GM12878 (cell line): Measurements from ENCODE around the gene SETMAR. TPM values are rescaled to one million over a fixed set of nuclear protein-coding genes. Genes with fewer than 3 reads are reported as not detected.

Experiments used
- ATAC-seq: fragments of 200-7000 bp; cut with Tn5 transposase; 3 replicates; pipeline ENCODE4 v1.9.1; 2020; ENCODE audit warnings: mild to moderate bottlenecking, moderate library complexity
- BruUV-seq: library from RNA; stranded (reverse); fragments of 400-500 nt; replicated peaks from 2 replicates; lab custom pipeline; 2021; lab: Mats Ljungman, UMichigan
- CTCF ChIA-PET: fragments of 300-600 bp; sonication (Branson Sonifier 250); formaldehyde crosslinking; extraction: SDS; loops from one replicate; lab custom pipeline; 2021; ENCODE audit warnings: inconsistent platforms; lab: Yijun Ruan, JAX
- POLR2A ChIA-PET: fragments of 350-600 bp; formaldehyde crosslinking; extraction: SDS; loops from one replicate; lab custom pipeline; 2021; ENCODE audit warnings: inconsistent platforms; lab: Charles Lee
- RAD21 ChIA-PET: fragments of 300-600 bp; sonication (Branson Sonifier 250); formaldehyde crosslinking; loops from one replicate; lab custom pipeline; 2023; ENCODE audit warnings: antibody characterized with exemption; ENCODE audit not compliant: unreplicated experiment; lab: Charles Lee
- SMC1A ChIA-PET: fragments of 300-600 bp; sonication (Branson Sonifier 250); formaldehyde crosslinking; loops from one replicate; lab custom pipeline; 2023; ENCODE audit not compliant: unreplicated experiment, uncharacterized antibody; lab: Charles Lee
- DNase-seq: peaks from one replicate; pipeline ENCODE4 v3.0.0-alpha.2; 2011; ENCODE audit warnings: low read depth, low spot score
- FAIRE-seq: peaks from 3 replicates; lab custom pipeline; 2011; peaks lifted over from hg19 to GRCh38; lab: Jason Lieb, UNC
- H2AFZ ChIP-seq: 2 replicates; pipeline ENCODE4 v1.6.0; 2011; ENCODE audit warnings: low read depth, low read length, control low read depth; ENCODE audit not compliant: control insufficient read depth
- H3K27ac ChIP-seq: 2 replicates; pipeline ENCODE4 v1.5.1; 2011; ENCODE audit warnings: control low read depth; ENCODE audit not compliant: control insufficient read depth, insufficient read depth
- H3K27me3 ChIP-seq, 2 experiments: replicated peaks in 1 of 2; 2 replicates each; pipeline versions ENCODE4 v1.6.0 to v1.6.1; 2011; ENCODE audit warnings: low read length in 1 of 2; ENCODE audit not compliant: control insufficient read depth in 2 of 2, insufficient read depth in 2 of 2
- H3K36me3 ChIP-seq, 2 experiments: 2 replicates each; pipeline ENCODE4 v1.5.1; 2011; ENCODE audit warnings: low read length in 1 of 2; ENCODE audit not compliant: control insufficient read depth in 2 of 2, insufficient read depth in 2 of 2
- H3K4me1 ChIP-seq: 2 replicates; pipeline ENCODE4 v1.6.1; 2011; ENCODE audit warnings: mild to moderate bottlenecking, low read length, moderate library complexity, mixed read lengths; ENCODE audit not compliant: control insufficient read depth, insufficient read depth
- H3K4me2 ChIP-seq: 2 replicates; pipeline ENCODE4 v1.6.0; 2011; ENCODE audit warnings: control low read depth; ENCODE audit not compliant: control insufficient read depth, insufficient read depth
- H3K4me3 ChIP-seq: fragments of 200-600 bp; sonication (generic); 2 replicates; pipeline ENCODE4 v1.5.1; 2016
- H3K79me2 ChIP-seq: 2 replicates; pipeline ENCODE4 v1.6.0; 2011; ENCODE audit warnings: low read length; ENCODE audit not compliant: control insufficient read depth, insufficient read depth
- H3K9ac ChIP-seq: 2 replicates; pipeline ENCODE4 v1.8.0; 2011; ENCODE audit warnings: low read length, control low read depth, mixed read lengths; ENCODE audit not compliant: control insufficient read depth, insufficient read depth
- H3K9me3 ChIP-seq: replicated peaks from 3 replicates; pipeline ENCODE4 v1.5.1; 2011; ENCODE audit warnings: mild to moderate bottlenecking, low read length; ENCODE audit not compliant: control insufficient read depth, insufficient read depth
- H4K20me1 ChIP-seq: 2 replicates; pipeline ENCODE4 v1.6.0; 2011; ENCODE audit not compliant: control insufficient read depth, insufficient read depth
- BMI1 ChIP-seq: fragments of 450-650 bp; IDR thresholded peaks from 2 replicates; pipeline ENCODE4 v1.6.1; 2016; ENCODE audit warnings: mild to moderate bottlenecking, moderate library complexity, borderline replicate concordance
- CBX5 ChIP-seq: sonication (generic); IDR thresholded peaks from 2 replicates; pipeline ENCODE4 v1.6.1; 2016; ENCODE audit warnings: low read depth, moderate library complexity, mild to moderate bottlenecking, inconsistent platforms
- CREB1 ChIP-seq: IDR thresholded peaks from 2 replicates; pipeline ENCODE4 v1.6.1; 2012; ENCODE audit warnings: low read depth, mild to moderate bottlenecking, inconsistent platforms
- E2F4 ChIP-seq: IDR thresholded peaks from 2 replicates; pipeline ENCODE4 v1.6.1; 2012; ENCODE audit warnings: low read depth, low read length, improper control_type of control experiment
- EZH2 ChIP-seq: IDR thresholded peaks from 2 replicates; pipeline ENCODE4 v1.6.1; 2012; ENCODE audit warnings: low read depth, mild to moderate bottlenecking, control low read depth, inconsistent platforms, low read length, borderline replicate concordance; ENCODE audit not compliant: control insufficient read depth
- GATAD2B ChIP-seq: fragments of 450-650 bp; conservative IDR thresholded peaks from 2 replicates; pipeline ENCODE4 v1.6.1; 2017; ENCODE audit warnings: low read depth, mild to moderate bottlenecking, moderate library complexity
- MYC ChIP-seq: IDR thresholded peaks from 2 replicates; pipeline ENCODE4 v1.6.1; 2011; ENCODE audit warnings: mild to moderate bottlenecking, low read length, moderate library complexity, inconsistent platforms; ENCODE audit not compliant: insufficient read depth, insufficient replicate concordance, insufficient read length, severe bottlenecking
- NFYA ChIP-seq: IDR thresholded peaks from 2 replicates; pipeline ENCODE4 v1.6.1; 2011; ENCODE audit warnings: low read depth, mild to moderate bottlenecking, low read length, improper control_type of control experiment, borderline replicate concordance
- NFYB ChIP-seq: IDR thresholded peaks from 2 replicates; pipeline ENCODE4 v1.6.1; 2011; ENCODE audit warnings: low read depth, mild to moderate bottlenecking, low read length, improper control_type of control experiment, moderate library complexity; ENCODE audit not compliant: insufficient read depth
- RB1 ChIP-seq: fragments of 450-650 bp; formaldehyde crosslinking; IDR thresholded peaks from 2 replicates; pipeline ENCODE4 v1.6.1; 2017; ENCODE audit warnings: mild to moderate bottlenecking, borderline replicate concordance
- RBBP5 ChIP-seq: fragments of 200-600 bp; sonication (generic); conservative IDR thresholded peaks from 2 replicates; pipeline ENCODE4 v1.6.1; 2016
- SMAD5 ChIP-seq: IDR thresholded peaks from 2 replicates; pipeline ENCODE4 v1.6.1; 2016; ENCODE audit warnings: antibody characterized with exemption, low read depth
- SPI1 ChIP-seq: IDR thresholded peaks from 2 replicates; pipeline ENCODE4 v1.6.1; 2011; ENCODE audit warnings: low read depth, mild to moderate bottlenecking, low read length, moderate library complexity, borderline replicate concordance; ENCODE audit not compliant: insufficient read depth
- TAF1 ChIP-seq: IDR thresholded peaks from 2 replicates; pipeline ENCODE4 v1.6.1; 2011; ENCODE audit warnings: mild to moderate bottlenecking, low read depth, low read length, borderline replicate concordance
- YBX1 ChIP-seq: fragments of 450-650 bp; IDR thresholded peaks from 2 replicates; pipeline ENCODE4 v1.6.1; 2016; ENCODE audit warnings: antibody characterized with exemption
- WGBS: methylation state at CpG from one replicate; pipeline ENCODE4 v1.1.6; 2016; ENCODE audit warnings: low lambda C conversion rate; ENCODE audit not compliant: insufficient replicate concordance, insufficient coverage; ENCODE audit errors: missing lambda C conversion rate; 5-methylcytosine and 5-hydroxymethylcytosine counted together
- in situ Hi-C: fragments of 300-500 bp; cut with MboI; formaldehyde crosslinking; loops from 9 replicates; pipeline ENCODE4 v1.14.3; 2018; ENCODE audit warnings: mixed read lengths
- intact Hi-C: fragments of 100-400 bp; cut with micrococcal nuclease; formaldehyde crosslinking; loops from one replicate; pipeline ENCODE4 v1.14.2; 2022; ENCODE audit not compliant: unreplicated experiment
- polyA plus RNA-seq, 11 experiments: library from polyadenylated mRNA; depleted of rRNA in 4 of 11; unstranded in 6 of 11; stranded (reverse) in 5 of 11; fragments of >200 nt; fragmentation: Nextera tagmentation in 4 of 11; fragmentation: Illumina TruSeq in 1 of 11; extraction: Ambion mirVana in 4 of 11; extraction: Trizol in 1 of 11; gene quantifications; 1 replicate in 1 of 11; 2 replicates in 10 of 11; pipeline versions ENCODE4 v1.2.1 to v1.2.3, GENCODE V29; 2011 to 2016; ENCODE audit warnings: inconsistent platforms in 2 of 11, missing spikeins in 2 of 11, low read depth in 1 of 11
- total RNA-seq, 4 experiments: library from RNA; depleted of rRNA in 3 of 4; stranded (reverse); fragments of >200 nt in 3 of 4; fragmentation: Illumina TruSeq in 1 of 4; extraction: Trizol in 1 of 4; gene quantifications; 2 replicates each; pipeline versions ENCODE4 v1.2.1 to v1.2.3, GENCODE V29; 2013 to 2021
- TF ChIP-seq, protein P1 (sequence below): IDR thresholded peaks from 2 replicates; pipeline ENCODE4 v1.6.1; 2011; ENCODE audit warnings: borderline replicate concordance, low read depth, mild to moderate bottlenecking, moderate library complexity, mixed read lengths, low read length; ENCODE audit not compliant: insufficient read depth; ENCODE audit errors: extremely low read length
- TF ChIP-seq, protein P2 (sequence below): IDR thresholded peaks from 2 replicates; pipeline ENCODE4 v1.6.1; 2012; ENCODE audit warnings: low read depth, low read length, improper control_type of control experiment

Gene SETMAR
- total and polyA plus RNA-seq, 10 of the 15 experiments (the other 5 are each of a cell fraction or from before 2014, with no cell fraction given): 7.1 to 25.1 (median 20.3) TPM

DNA sequence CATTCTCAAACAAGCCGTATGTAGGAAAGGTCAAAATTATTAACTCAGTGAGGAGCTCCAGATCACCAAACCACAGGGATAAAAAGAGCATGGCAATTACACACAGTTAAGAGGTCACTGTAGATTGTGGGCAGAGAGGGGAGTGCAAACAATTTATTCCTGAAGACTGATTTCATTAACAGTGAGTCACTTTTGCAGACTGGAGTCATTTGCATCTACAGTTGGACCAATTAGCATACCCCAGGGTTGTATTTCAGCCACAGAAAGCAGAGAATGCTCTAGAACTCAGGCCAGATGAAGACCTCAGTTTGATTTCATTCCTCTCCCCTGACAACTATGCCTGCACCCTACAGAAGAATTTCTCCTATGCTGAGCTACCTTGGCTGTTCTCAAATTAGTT is 40.1 kb downstream of the SETMAR start:
- Histone ChIP-seq H3K27ac (no peak overlapping the region), H3K9ac (no peak overlapping the region), H3K36me3 (no peaks in the 10 kb centered on the region), H2AFZ (no peak overlapping the region), H3K9me3 (no peaks in the 10 kb centered on the region), H3K4me3 (no peak overlapping the region), H4K20me1 (no peaks in the 10 kb centered on the region), H3K4me2 (no peak overlapping the region), H3K79me2 (no peaks in the 10 kb centered on the region), H3K4me1 (no peaks in the 10 kb centered on the region), H3K27me3 (no peaks in the 10 kb centered on the region)
- in situ Hi-C loops (no loop called here), intact Hi-C loops (no loop called here)
- DNase-seq: no peak
- 100% methylated on average over 1 of the region's 1 CpG for WGBS
- CTCF ChIA-PET: interaction anchor here (1.0 to 3.3 kb wide), 3 partner anchors 8 to 290 kb away, joined by 3 to 22 read pairs (median 16); no protein-coding TSS in a partner anchor
- RAD21 ChIA-PET: interaction anchor here (0.8 kb wide), 1 partner anchor 66 kb away, joined by 3 read pairs; no protein-coding TSS in a partner anchor
- no peak for ATAC-seq
- SMC1A ChIA-PET: interaction anchor here (0.6 to 1.3 kb wide), 6 partner anchors 9 to 333 kb away, joined by 3 to 5 read pairs (median 3); no protein-coding TSS in a partner anchor
- TF ChIP-seq, protein P1, sequence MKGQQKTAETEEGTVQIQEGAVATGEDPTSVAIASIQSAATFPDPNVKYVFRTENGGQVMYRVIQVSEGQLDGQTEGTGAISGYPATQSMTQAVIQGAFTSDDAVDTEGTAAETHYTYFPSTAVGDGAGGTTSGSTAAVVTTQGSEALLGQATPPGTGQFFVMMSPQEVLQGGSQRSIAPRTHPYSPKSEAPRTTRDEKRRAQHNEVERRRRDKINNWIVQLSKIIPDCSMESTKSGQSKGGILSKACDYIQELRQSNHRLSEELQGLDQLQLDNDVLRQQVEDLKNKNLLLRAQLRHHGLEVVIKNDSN: no peak
- TF ChIP-seq SMAD5 (no peak), GATAD2B (no peak), NFYA (no peak), BMI1 (no peak), YBX1 (no peak), CBX5 (no peak), RB1 (no peak), EZH2 (no peak), TAF1 (no peak), E2F4 (no peak), RBBP5 (no peak), SPI1 (no peak), MYC (no peak), NFYB (no peak), CREB1 (no peak)
- TF ChIP-seq, protein P2, sequence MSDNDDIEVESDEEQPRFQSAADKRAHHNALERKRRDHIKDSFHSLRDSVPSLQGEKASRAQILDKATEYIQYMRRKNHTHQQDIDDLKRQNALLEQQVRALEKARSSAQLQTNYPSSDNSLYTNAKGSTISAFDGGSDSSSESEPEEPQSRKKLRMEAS: no peak
- POLR2A ChIA-PET: interaction anchor here (0.9 kb wide), 1 partner anchor 17 kb away, joined by 8 read pairs; no protein-coding TSS in a partner anchor
- no TSS peak for BruUV-seq
- no peak for FAIRE-seq
